NB4 (cell line): ENCODE data around the gene UNC119.

Source experiments
- DNase-seq: peaks from one replicate; pipeline ENCODE4 v3.0.0; 2010; ENCODE audit warnings: low read depth
- H3K4me3 ChIP-seq: one replicate; pipeline ENCODE4 v1.5.1; 2011; ENCODE audit warnings: mild to moderate bottlenecking, low read depth, low read length, moderate library complexity
- CTCF ChIP-seq: IDR thresholded peaks from one replicate; pipeline ENCODE4 v1.5.1; 2012; ENCODE audit warnings: low read depth, low read length
- MAX ChIP-seq: IDR thresholded peaks from 2 replicates; pipeline ENCODE4 v1.6.1; 2011; ENCODE audit warnings: low read depth, low read length
- MYC ChIP-seq: IDR thresholded peaks from 2 replicates; pipeline ENCODE4 v1.6.1; 2011; ENCODE audit warnings: low read depth, low read length
- POLR2A ChIP-seq: IDR thresholded peaks from 2 replicates; pipeline ENCODE4 v1.6.1; 2011; ENCODE audit warnings: mild to moderate bottlenecking; ENCODE audit not compliant: insufficient read length; ENCODE audit errors: extremely low read depth

UNC119 gene

DNA sequence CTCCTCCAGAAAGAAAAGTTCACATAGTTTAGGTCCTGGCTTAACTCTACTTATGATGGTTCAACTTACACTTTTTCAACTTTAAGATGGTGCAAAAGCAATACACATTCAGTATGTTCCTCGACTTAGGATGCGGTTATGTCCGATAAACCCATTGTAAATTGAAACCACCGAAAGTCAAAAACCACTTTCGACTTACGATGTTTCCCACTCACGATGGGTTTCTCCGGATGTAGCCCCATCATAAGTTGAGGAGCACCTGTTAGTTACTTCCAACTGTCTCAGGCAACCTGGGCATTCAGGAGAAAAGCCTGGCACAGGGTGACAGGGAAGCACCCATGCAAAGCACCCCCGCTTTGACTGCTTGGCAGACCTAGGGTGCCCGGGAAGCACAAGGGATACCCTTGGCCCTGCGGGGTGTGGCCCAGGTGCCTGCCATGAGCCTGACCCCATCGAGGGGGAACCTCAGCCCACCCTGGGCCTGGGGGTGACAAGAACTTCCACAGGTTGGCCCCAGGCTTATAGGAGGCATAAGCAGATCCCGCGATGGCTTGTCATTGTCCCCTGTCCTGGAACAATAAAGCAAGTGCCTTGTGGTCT, 14.0 kb downstream of the UNC119 start:
- TF ChIP-seq CTCF, result no peak
- no peak for TF ChIP-seq MAX
- no peak for TF ChIP-seq POLR2A
- no peak for TF ChIP-seq MYC
- DNase-seq, result no peak
- no peak overlapping the region for H3K4me3 ChIP-seq

DNA sequence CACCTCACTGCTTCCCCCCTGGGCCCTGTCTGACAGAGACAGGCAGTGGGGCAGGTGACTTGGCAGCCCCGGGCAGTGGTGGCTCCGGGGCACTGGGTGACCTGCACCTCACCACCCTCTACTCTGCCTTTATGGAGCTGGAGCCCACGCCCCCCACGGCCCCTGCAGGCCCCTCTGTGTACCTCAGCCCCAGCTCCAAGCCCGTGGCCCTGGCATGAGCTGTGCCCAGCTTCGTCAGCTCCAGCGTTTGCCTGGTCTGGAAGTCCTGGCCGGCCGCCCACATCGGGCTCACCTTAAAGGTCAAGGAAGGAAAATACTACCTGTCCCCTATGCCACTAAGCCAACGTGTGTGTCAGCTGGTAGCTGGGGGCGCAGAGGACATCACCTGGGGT, 15.2 kb downstream of the UNC119 start:
- no peak for TF ChIP-seq CTCF
- TF ChIP-seq MYC, result no peak
- no peak for TF ChIP-seq POLR2A
- no peak for TF ChIP-seq MAX
- no peak overlapping the region for H3K4me3 ChIP-seq
- no peak for DNase-seq

GRCh38 chr17:28536532-28537218, 15.7 kb downstream of the UNC119 start:
- DNase-seq, result no peak
- no peak overlapping the region for H3K4me3 ChIP-seq
- TF ChIP-seq CTCF (no peak), POLR2A (no peak), MAX (no peak)

DNA sequence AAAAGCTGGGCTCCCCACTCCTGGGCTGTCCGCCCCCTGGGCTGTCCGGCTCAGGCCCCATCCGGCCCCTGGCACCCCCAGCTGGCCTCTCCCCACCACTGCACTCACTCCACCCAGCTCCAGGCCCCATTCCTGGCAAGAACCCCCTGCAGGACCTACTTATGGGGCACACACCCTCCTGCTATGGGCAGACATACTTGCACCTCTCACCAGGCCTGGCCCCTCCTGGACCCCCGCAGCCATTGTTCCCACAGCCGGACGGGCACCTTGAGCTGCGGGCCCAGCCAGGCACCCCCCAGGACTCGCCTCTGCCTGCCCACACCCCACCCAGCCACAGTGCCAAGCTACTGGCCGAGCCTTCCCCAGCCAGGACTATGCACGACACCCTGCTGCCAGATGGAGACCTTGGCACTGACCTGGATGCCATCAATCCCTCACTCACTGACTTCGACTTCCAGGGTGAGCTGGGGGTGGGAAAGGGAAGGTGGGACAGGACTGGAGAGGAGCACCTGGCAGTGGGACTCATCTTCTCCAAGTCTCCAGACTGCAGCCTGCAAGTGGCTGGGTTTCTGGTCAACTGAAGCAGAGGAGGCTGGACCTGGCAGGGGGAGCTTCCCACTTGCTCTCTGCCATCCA, 17.6 kb downstream of the UNC119 start:
- no peak for DNase-seq
- TF ChIP-seq MYC, result no peak
- TF ChIP-seq CTCF, result no peak
- no peak for TF ChIP-seq POLR2A
- no peak for TF ChIP-seq MAX
- H3K4me3 ChIP-seq, result no peak overlapping the region

GRCh38 chr17:28533091-28533807, 19.2 kb downstream of the UNC119 start:
- TF ChIP-seq MAX (no peak), POLR2A (no peak), CTCF (no peak), MYC (no peak)
- H3K4me3 ChIP-seq, result no peak overlapping the region
- DNase-seq, result no peak
